ENCODE data around the gene LPCAT1. TPM values are rescaled to one million over a fixed set of nuclear protein-coding genes. Genes with fewer than 3 reads are reported as not detected.
"Not testable (repeated sequence)": the region's sequence is repeated elsewhere in the genome, so short reads cannot be mapped to it uniquely, and the experiment has no call there.

Gene LPCAT1
- polyA plus RNA-seq, 1 donor = 46.0 TPM

DNA sequence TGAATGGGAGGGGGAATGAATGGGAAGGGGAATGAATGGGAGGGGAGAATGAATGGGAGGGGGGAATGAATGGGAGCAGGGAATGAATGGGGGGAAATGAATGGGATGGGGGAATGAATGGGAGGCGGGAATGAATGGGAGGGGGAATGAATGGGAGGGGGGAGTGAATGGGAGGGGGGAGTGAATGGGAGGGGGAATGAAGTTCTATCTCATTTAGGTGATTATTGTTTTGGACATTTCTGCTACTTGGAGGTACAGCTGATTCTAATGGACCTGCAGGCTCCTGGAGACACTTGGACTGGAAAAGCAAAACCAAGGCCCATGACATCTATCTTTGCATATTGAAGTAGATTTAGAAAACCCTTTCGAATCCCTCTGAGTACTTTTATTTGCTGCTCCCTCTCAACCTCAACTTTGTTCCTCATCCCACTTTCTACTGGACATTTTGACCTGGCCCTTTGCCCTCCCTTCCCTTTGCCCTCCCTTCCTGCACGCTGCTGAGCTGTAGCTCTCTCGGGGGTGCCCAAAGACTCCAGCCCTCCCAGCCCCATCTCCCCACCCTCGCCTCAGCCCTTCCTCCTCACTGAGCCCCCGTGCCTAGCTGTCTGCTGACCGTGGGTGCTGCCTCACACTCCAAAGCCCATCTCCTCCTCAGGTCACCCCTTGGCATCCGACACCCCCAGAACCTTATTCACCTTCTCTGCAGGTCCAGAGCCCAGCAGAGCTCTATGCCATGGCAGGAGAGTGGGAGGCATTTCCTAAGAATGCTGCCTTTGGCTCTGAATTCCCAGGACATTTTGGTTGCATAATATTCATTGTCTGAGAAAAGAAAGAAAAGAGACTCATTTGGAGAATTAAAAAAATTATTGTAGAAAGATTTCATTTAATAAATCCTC lies 19.9 kb upstream of the LPCAT1 start:
- no peak for DNase-seq

DNA sequence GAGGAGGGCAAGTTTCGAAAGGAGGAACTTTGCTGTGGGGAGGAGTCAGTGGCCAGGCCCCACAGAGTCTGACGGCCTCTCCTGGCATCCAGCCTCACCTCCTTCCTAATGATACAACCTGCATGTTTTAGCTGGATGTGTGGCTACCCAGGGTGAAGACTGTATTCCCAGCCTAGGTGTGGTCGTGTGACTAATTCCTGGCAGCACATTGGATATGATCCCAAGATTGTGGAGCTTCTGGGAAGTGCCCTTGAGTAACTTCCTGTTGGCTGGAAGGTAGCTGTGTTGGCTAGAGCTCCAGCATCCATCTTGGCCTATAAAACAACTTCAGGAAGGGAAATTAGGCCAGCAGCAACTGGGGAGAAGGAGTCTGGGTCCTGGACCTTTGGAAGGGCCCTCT lies 19.0 kb upstream of the LPCAT1 start:
- no peak for DNase-seq

DNA sequence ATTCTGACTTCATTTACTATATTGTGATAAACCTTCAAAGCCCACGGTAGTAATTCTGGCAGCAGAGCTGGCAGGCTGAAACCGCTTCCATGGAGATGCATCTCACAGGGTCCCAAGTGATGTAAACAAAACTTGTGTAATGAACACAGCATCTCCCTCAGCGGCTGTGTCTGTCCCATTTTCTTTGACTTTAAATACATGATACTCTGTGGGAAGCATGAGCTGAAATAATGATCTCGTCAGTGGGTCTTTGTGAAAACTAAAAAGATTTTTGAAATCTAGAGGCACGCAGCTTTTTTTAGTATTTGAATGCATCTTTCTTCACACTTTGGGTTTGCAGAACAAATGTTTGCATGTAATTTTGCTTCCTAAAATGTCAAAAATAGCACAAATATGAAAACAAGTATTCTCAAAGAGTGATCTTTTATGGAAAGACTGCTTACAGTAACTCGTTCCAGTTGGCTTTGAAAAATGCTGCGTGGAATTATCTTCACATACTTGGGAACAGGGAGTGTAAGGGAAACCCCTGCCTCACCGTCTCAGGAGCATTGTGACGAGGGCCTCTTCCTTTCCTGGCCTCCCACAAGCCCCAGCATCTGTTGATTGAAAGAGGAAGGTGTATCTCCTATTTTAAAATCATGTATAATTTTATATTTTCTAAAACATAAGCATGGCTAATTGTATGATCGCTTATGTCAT lies 18.1 kb upstream of the LPCAT1 start:
- no peak for DNase-seq

DNA sequence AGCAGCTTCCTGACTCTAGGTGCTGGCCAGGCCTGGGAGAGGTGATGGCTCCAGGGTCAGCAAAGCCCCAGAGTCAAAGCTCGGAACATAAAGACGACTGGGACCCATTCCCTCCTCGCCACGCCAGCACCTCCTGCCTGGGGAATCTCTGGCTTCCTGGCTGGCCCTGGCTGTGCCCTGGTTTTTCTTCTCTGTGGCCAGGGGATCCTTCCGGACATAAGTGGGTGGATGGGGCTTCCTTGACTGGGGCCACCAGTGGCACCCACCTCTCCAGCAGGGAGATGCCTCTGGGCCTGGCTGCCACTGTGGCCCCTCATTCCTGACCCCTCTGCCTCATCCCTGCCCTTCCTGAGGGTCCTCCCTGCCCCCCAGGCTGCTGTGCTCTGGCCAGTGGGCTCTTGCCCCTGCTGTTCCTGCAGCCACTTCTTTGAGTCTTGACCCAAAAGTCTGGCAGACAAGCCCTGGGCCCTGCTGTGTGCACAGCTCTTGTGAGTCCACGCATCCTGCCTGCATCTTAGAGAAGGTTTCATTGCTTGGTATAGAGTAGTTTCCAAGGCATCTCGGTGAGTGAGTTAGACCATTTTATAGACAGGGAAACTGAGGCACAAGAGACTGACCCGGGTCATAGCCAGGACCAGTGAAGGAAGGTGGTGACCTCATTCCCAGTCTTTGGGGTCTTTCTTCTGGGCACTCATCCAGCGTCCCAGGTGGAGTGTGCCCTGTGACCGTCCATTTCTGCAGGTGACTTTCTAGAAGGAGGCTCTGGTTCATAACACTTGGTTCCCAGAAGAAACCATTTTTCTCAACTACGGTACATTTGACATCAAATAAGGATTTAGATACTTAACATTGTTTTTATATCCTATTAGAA lies 17.3 kb upstream of the LPCAT1 start:
- no peak for DNase-seq

DNA sequence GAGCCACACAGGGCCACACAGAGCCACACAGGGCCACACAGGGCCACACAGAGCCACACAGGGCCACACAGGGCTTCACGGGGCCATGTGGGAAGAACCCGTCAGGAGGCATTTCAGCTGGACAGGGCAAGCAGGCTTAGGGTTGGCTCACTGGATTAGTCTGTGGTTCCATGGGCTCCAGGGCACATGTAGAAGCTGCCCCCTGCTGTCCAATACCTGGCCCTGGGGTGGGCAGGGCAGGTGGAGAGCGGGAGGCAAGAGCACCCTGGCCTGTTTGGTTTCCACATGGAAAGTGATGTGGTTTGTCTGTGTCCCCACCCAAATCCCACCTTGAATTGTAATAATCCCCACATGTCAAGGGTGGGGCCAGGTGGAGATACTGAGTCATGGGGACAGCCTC lies 16.4 kb upstream of the LPCAT1 start:
- DNase-seq = no peak

DNA sequence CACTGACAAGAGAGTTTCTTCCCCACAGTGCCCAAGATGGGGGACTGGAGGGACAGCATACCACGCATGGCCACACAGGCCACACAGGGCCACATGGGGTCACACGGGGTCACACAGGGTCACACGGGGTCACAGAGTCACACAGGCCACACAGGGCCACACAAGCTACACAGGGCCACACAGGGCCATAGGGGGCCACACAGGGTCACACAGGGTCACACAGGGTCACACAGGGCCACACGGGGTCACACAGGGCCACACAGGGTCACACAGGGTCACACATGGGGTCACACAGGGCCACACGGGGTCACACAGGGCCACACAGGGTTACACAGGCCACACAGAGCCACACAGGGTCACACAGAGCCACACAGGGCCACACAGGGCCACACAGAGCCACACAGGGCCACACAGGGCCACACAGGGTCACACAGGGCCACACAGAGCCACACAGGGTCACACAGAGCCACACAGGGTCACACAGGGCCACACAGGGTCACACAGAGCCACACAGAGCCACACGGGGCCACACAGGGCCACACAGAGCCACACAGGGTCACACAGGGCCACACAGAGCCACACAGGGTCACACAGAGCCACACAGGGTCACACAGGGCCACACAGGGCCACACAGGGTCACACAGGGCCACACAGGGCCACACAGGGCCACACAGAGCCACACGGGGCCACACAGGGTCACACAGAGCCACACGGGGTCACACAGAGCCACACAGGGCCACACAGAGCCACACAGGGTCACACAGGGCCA lies 15.8 kb upstream of the LPCAT1 start:
- DNase-seq = not testable (repeated sequence)

DNA sequence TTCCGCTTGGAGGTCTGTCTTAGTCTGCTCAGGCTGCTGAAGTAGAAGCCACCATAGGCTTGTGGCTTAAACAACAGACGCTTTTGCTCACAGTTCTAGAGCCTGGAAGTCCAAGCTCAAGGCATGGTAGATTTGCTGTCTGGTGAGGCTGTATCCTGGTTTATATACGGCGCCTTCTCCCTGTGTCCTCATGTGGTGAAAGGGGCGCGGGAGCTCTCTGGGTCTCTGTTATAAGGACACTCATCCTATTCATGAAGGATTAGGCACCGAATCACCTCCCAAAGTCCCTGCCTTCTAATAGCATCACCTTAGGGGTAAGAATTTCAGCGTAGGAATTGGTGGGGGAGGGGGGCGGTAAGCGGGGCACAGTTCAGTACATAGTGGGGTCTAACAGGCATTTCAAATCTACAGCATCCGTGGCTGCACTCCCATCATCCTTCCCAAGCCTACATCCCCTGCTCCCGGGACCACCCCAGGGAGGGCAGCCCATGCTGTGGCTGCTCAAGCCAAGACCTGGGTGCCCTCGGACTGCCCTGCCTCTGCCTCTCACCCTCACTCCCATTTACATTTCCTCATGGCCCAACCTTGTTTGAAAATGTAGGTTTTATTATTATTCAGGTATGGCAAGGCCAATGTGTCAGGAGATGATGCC lies 15.1 kb upstream of the LPCAT1 start:
- no peak for DNase-seq

DNA sequence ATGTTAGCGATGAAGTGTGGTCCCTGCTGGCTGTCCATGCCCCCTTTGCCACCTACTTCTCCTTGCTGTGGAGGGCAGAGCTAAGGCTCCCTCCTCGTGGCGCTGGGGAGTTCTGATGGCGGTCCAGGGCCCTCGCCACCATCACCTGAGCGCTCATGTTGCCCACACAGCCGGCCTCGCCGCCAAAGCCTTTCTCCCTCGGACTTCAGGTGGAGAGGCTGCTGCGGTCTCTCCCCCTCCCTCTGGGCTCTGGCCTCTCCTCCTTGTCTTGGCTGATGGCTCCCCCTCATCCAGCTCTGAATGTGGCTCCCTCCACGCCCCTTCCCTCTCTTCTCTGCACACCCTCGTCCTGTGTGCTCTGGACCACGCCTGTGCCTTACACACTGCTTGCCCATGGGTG lies 14.5 kb upstream of the LPCAT1 start:
- DNase-seq = no peak

DNA sequence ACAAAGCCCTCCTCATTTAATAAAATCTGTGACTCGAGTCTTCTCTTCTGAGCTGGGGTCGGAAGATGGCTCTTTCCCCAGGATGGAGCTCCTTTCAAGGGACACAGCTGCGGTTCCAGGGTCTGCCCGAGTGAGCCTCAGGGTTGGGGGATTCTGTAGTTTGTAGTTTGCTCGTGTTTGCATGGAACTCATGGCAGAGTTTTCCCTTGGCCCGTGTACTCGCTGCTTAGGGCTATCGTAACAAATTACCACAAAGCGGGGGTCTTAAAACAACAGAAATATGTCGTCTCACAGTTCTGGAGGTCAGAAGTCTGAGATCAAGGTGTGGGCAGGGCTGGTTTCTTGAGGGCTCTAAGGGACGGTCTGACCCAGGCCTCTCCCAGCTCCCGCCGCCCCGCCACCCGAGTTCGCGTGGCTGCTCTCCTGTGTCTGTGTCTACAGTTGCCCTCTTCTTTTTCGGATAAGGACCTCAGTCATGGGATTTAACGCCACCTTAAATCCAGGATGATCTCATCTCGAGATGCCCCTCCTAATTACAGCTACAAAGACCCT lies 13.9 kb upstream of the LPCAT1 start:
- no peak for DNase-seq

DNA sequence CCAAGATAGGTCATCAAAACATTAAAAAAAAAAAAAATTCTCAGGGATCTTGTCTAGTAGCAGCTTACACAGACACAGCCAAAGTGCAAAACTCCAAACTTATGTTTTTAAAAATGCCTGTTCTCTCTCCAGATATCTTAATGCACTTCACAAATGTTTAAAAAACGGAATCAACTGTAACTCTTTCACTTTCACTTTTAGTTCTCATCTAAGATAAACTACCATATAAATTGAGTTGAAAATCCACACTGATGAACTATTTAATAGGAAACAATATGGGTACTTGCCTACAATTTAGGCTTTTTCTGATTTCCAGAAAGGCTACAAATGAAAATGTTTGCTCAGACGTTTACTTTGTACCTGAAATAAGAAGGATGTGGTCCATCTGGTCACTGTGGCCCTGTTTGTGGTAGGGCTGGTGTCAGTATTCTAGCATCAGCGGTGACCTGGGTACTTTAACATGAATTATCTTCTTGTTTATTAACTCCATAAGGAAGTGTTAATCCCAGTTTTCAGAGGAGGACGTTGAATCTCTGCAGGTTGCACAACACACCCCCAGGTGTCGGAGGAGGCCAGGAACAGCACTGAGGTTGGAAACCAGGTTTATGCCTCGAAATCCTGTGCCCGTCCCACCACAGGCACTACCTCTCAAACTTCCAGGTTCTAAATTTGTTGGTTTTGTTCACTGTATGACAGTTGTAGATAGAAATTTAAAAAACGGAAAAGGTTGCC lies 13.3 kb upstream of the LPCAT1 start:
- DNase-seq = no peak

DNA sequence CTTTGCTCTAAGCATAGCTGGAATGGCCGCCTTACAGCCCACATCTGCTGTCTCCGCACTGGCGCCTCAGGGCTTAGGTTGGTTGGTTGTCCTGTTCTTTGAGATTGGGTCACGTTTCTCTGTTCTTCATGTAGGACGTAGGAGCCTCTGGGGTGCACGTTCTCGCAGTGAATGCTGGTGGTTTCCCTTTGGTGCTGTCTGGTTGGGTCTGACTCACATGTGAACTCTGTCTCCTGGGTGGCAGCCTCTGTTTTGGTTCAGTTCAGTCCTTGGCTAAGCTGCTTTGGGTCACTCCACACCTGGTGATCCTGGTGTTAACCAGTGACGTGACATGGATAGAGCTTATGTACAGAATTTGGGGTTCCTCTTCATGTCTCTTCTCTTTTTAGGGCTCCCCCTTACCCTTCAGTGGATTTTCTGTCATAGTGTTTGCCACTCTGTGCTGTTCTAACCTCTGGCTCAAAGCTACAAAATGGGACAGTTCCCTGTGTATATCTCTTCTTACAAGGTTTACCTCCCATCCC lies 12.6 kb upstream of the LPCAT1 start:
- DNase-seq = no peak

DNA sequence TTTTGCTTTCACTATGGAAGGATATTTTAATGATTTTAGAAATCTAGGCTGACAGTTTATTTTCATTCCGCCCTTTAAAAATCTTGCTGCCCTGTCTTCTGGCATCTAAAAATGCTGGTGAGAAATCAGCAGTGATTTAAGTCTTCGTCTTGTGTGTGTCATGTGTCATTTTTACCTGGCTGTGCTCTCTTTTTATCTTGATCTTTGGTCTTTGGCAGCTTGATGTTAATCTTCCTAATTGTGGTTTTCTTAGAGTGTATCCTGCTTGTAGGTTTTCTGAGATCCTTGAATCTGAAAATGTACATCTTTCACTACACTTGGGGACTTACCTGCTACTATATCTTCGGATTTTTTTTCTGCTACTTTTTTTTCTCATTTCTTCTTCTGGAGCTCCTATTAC lies 11.9 kb upstream of the LPCAT1 start:
- no peak for DNase-seq

DNA sequence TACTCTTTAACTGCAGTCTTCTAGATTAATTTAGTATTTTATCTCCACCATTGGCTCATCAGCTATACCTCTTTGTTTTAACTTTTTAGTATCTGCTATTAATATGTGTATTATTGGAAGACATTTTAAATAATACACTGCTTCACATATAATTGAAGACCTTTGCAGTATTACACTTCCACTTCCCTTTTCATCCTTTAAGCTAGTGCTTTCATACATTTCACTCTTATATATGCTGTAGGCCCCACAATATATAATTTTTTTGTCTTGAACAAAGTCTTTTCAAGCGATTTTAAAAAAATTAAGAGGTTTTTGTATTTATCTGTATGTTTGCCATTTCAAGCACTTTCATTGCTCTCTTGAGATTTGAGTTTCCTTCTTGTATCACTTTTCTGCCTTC lies 8.6 kb upstream of the LPCAT1 start:
- DNase-seq = no peak

DNA sequence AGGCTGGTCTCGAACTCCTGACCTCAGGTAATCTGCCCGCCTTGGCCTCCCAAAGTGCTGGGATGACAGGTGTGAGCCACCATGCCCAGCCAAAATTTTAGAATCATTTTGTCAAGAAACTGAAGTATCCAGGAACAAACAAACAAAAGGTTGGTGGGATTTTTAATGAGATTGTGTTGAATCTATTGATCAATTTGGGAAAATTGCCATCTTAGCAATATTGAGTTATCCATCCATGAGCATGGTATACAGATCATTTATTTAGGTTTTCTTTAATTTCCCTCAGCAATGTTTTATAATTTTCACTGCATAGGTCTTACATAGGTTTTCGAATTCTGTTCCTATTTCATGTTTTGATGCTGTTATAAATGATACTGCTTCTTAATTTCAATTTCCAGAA lies 5.7 kb upstream of the LPCAT1 start:
- DNase-seq = no peak

DNA sequence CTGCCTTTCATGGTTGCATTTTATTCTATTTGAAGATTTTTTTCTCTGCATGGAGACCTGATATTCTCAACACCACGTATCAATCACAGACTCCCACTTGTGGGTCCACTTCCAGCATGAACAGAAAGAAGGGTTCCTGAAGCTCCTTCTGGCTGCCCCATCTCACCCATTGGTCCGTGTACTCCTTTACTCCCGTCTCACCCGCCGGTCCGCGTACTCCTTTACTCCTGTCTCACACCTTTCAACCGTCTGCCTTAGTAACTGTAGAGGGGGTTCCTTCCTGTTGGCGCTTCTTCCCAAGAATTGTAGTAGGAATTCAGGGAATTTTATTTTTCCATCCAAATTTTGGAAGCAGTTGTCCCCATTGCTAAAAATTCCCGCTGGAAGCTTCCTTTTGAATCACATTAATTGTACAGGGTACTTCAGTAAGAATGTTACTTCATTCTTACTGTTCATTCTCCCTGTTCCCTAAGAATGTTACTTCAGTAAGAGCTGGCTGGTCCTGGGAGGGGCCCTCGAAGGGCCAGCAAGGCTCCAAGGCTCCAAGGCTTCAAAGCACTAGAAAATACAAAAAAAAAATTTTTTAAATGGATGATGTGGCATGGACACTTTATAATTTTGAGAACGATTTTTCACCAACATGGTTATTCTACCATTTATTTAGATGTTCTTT lies 3.9 kb upstream of the LPCAT1 start:
- DNase-seq = no peak

DNA sequence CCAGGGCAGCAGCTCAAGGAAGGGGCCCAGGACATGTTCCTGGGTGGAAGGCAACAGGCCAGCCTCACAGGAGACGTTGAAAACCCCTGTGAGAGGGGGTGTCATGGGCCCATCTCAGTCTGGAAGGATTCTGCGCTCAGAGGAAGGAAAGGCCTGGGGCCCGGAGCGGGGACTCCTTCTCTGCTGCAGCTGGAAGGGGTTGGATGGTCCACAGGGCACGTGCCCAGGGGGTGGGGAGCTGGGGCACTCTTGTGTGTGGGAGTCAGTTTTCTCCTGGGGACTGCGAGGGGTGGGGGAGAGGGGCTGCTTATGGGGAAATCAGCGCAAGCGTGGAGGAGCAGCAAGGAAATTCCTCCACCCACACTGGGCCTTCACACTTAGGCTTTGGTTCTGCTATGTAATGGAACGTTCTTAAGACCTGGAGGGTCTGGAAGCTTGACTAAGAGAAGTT lies 2.9 kb upstream of the LPCAT1 start:
- no peak for DNase-seq

DNA sequence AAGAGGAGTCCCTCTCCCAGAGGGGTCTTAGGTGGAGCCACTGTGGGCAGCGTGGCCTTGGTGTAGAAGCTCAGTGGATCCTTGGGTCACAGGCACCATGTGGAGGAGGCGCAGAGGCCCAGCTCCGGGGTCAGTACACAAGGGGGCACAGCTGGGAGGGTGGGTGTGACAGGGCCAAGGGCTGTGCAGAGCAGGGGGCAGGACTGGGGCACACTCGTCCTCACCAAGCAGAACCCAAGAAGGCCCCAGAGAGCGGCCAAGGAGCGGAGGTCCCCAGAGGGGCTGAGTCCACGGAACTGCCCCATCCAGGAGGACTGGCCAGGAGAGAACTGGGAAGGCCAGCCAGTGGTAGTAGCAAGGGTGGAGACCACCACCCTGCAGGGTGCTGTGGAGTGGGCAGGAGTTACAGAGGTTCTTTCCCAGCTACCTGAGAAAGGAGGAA lies 2.5 kb upstream of the LPCAT1 start:
- no peak for DNase-seq

DNA sequence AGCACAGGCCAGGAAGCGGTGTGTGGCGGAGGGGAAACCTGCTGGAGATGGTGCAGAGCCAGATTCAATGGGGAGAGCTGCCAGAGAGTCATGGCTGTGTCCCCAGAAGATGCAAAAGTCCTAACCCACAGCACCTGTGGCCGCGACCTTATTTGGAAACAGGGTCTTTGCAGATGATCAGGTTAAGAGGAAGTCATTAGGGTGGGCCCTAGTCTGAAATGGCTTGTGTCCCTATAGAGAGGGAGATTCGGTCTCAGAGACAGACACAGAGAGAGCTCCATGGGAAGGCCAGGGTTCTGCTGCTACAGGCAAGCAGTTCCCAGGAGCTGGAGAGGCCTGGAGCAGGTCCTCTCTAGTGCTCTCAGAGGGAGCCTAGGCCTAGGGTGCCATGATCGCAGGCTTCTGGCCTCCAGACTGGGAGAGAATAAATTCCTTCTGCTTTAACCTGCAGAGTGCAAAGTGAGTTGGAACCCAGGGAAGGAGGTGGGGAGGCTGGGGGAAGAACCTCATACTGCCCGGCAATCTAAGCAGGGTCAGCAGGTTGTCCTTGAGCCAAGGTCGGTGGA lies 1.9 kb upstream of the LPCAT1 start:
- no peak for DNase-seq
